Tibial nerve (tissue), 4 donors: ENCODE data around the gene SHROOM2.

Experiments used
- CTCF ChIP-seq, 5 experiments: fragments of 200-600 bp in 3 of 5; fragments of 450-650 bp in 2 of 5; sonication (generic) in 3 of 5; IDR thresholded peaks; one replicate each; pipeline ENCODE4 v1.5.1; 2016 to 2019; ENCODE audit warnings: antibody characterized with exemption in 5 of 5, mild to moderate bottlenecking in 3 of 5, moderate library complexity in 2 of 5
- EP300 ChIP-seq, 2 donors: sonication (generic); formaldehyde crosslinking; IDR thresholded peaks; one replicate each; pipeline ENCODE4 v1.6.1; 2017; ENCODE audit warnings: antibody characterized with exemption in 2 of 2, mild to moderate bottlenecking in 1 of 2
- POLR2A ChIP-seq, 2 donors: fragments of 450-650 bp; IDR thresholded peaks; one replicate each; pipeline ENCODE4 v1.6.1; 2017; ENCODE audit warnings: antibody characterized with exemption in 2 of 2, mild to moderate bottlenecking in 2 of 2, moderate library complexity in 2 of 2

GRCh38 chrX:9862525-9862924 lies 76.3 kb downstream of the SHROOM2 start:
- TF ChIP-seq CTCF (IDR thresholded peaks at IDR 0.05) (no peak), POLR2A (IDR thresholded peaks at IDR 0.05) (no peak), EP300 (IDR thresholded peaks at IDR 0.05) (no peak)
